ENCODE data around the gene EFNA1. TPM values are rescaled to one million over a fixed set of nuclear protein-coding genes. Genes with fewer than 3 reads are reported as not detected.

The EFNA1 gene
- total and polyA plus RNA-seq, 2 of the 13 experiments (the other 11 are each of a cell fraction or from before 2014, with no cell fraction given): 81.8 to 874 TPM

- peak; percentile 98 for TF ChIP-seq FOXK1 (CRISPR knock-in tag; IDR thresholded peaks at IDR 0.05; ENCODE audit: borderline replicate concordance, low read depth)
- peak; percentile 88 for TF ChIP-seq ZNF503 (CRISPR knock-in tag; IDR thresholded peaks at IDR 0.05)
- TF ChIP-seq CENPBD1 (CRISPR knock-in tag; IDR thresholded peaks at IDR 0.05; ENCODE audit: borderline replicate concordance, low read depth): no peak; the same call in 1 of the 2 replicates
- no peak for TF ChIP-seq RAD51 (IDR thresholded peaks at IDR 0.05; ENCODE audit: borderline replicate concordance)
- TF ChIP-seq HIVEP1 (CRISPR knock-in tag; IDR thresholded peaks at IDR 0.05): peak; percentile 85
- TF ChIP-seq TCF12 (IDR thresholded peaks at IDR 0.05): no peak
- TF ChIP-seq TCF12 (CRISPR knock-in tag; IDR thresholded peaks at IDR 0.05): peak; percentile 95
- TF ChIP-seq ZNF10 (CRISPR knock-in tag; IDR thresholded peaks at IDR 0.05; ENCODE audit: borderline replicate concordance, low read depth): no peak
- no peak for TF ChIP-seq ZNF83 (CRISPR knock-in tag; IDR thresholded peaks at IDR 0.05; ENCODE audit: borderline replicate concordance)
- TF ChIP-seq DR1 (CRISPR knock-in tag; IDR thresholded peaks at IDR 0.05): peak; percentile 56
- TF ChIP-seq JARID2 (CRISPR knock-in tag; IDR thresholded peaks at IDR 0.05; ENCODE audit: insufficient replicate concordance): no peak
- peak; percentile 91 for TF ChIP-seq HMG20A (CRISPR knock-in tag; IDR thresholded peaks at IDR 0.05; ENCODE audit: borderline replicate concordance)
- peak; percentile 45; the same call in 1 of the 2 replicates for TF ChIP-seq KDM2A (CRISPR knock-in tag; IDR thresholded peaks at IDR 0.05; ENCODE audit: borderline replicate concordance, low read depth)
- peak; percentile 12; the same call in 1 of the 2 replicates for TF ChIP-seq SNAPC4 (CRISPR knock-in tag; IDR thresholded peaks at IDR 0.05)
- TF ChIP-seq ATF1 (CRISPR knock-in tag; IDR thresholded peaks at IDR 0.05): no peak
- TF ChIP-seq CENPX (CRISPR knock-in tag; IDR thresholded peaks at IDR 0.05): no peak
- peak; percentile 84 for TF ChIP-seq ESRRA (CRISPR knock-in tag; IDR thresholded peaks at IDR 0.05; ENCODE audit: low read depth)
- TF ChIP-seq ARNT2 (CRISPR knock-in tag; IDR thresholded peaks at IDR 0.05; ENCODE audit: low read depth): no peak; the same call in 1 of the 2 replicates
- TF ChIP-seq SATB2 (CRISPR knock-in tag; IDR thresholded peaks at IDR 0.05): peak; percentile 75
- TF ChIP-seq HCFC1 (IDR thresholded peaks at IDR 0.05; ENCODE audit: low read depth, low read length): no peak
- no peak; the same call in none of the 2 replicates for TF ChIP-seq TOPORS (CRISPR knock-in tag; IDR thresholded peaks at IDR 0.05)
- TF ChIP-seq CREBL2 (CRISPR knock-in tag; IDR thresholded peaks at IDR 0.05; ENCODE audit: borderline replicate concordance): peak; percentile 90; the same call in 1 of the 2 replicates
- peak; percentile 72 for TF ChIP-seq PTBP1 (IDR thresholded peaks at IDR 0.05; ENCODE audit: low read depth, low read length, poor library complexity, severe bottlenecking)
These were observed at the start of gene EFNA1 (continued) for GRCh38 chr1:155127105-155127966.

Measured in HepG2 (cell line).